HEK293 (cell line): Measurements from ENCODE around the gene ASNSD1.

Source experiments
- CTCF ChIA-PET: fragments of 350-600 bp; formaldehyde crosslinking; extraction: SDS; loops from one replicate; lab custom pipeline; 2021; ENCODE audit warnings: antibody characterized with exemption; lab: Yijun Ruan, JAX
- POLR2A ChIA-PET: fragments of 300-600 bp; formaldehyde crosslinking; extraction: SDS; loops from one replicate; lab custom pipeline; 2020; ENCODE audit warnings: antibody characterized with exemption, inconsistent platforms; lab: Yijun Ruan, JAX
- H3K27ac ChIP-seq: fragments of 200-500 bp; sonication (Bioruptor generic); 2 replicates; pipeline ENCODE4 v1.5.1; 2014; ENCODE audit warnings: low read depth, low read length, control low read depth, inconsistent platforms; ENCODE audit errors: extremely low read depth
- H3K36me3 ChIP-seq, 2 experiments: fragments of 200-500 bp in 1 of 2; sonication (Bioruptor generic) in 1 of 2; 1 replicate in 1 of 2; 2 replicates in 1 of 2; pipeline ENCODE4 v1.5.1; 2014 to 2017; ENCODE audit warnings: inconsistent platforms in 2 of 2, low read length in 2 of 2; ENCODE audit not compliant: control insufficient read depth in 2 of 2, insufficient read depth in 1 of 2
- H3K4me1 ChIP-seq: fragments of 200-500 bp; sonication (Bioruptor generic); 2 replicates; pipeline ENCODE4 v1.5.1; 2014; ENCODE audit warnings: mild to moderate bottlenecking, low read length, inconsistent platforms; ENCODE audit not compliant: control insufficient read depth, insufficient read depth
- H3K4me3 ChIP-seq: 2 replicates; pipeline ENCODE4 v1.5.1; 2011; ENCODE audit warnings: low read depth, mild to moderate bottlenecking, control low read depth, low read length, moderate library complexity
- H3K9me3 ChIP-seq: fragments of 200-500 bp; sonication (Bioruptor generic); 2 replicates; pipeline ENCODE4 v1.5.1; 2014; ENCODE audit warnings: low read depth, low read length, inconsistent platforms; ENCODE audit not compliant: control insufficient read depth, insufficient read depth
- AEBP2 ChIP-seq: fragments of 450-650 bp; formaldehyde crosslinking; IDR thresholded peaks from 2 replicates; pipeline ENCODE4 v1.5.1; 2016; ENCODE audit warnings: missing biosample characterization, missing genetic modification characterization, borderline replicate concordance
- HOXD13 ChIP-seq: sonication (generic); formaldehyde crosslinking; IDR thresholded peaks from 2 replicates; pipeline ENCODE4 v1.8.0; 2022; ENCODE audit warnings: missing genetic modification reagents, borderline replicate concordance
- MEIS1 ChIP-seq: sonication (generic); formaldehyde crosslinking; IDR thresholded peaks from 2 replicates; pipeline ENCODE4 v1.8.1; 2022; ENCODE audit warnings: missing genetic modification reagents, mild to moderate bottlenecking, borderline replicate concordance
- PBX3 ChIP-seq: sonication (generic); formaldehyde crosslinking; IDR thresholded peaks from 2 replicates; pipeline ENCODE4 v1.8.1; 2022; ENCODE audit warnings: mild to moderate bottlenecking, moderate library complexity, missing genetic modification reagents
- PRDM1 ChIP-seq: fragments of 450-650 bp; formaldehyde crosslinking; IDR thresholded peaks from 2 replicates; pipeline ENCODE4; 2016; ENCODE audit warnings: missing biosample characterization, missing genetic modification characterization
- SALL2 ChIP-seq: fragments of 450-650 bp; formaldehyde crosslinking; IDR thresholded peaks from 2 replicates; pipeline ENCODE4 v1.5.0; 2017; ENCODE audit warnings: missing biosample characterization, mild to moderate bottlenecking, missing genetic modification characterization, borderline replicate concordance
- TCF7L2 ChIP-seq: IDR thresholded peaks from 2 replicates; pipeline ENCODE4 v1.6.1; 2011; ENCODE audit warnings: low read depth, mild to moderate bottlenecking, inconsistent platforms, low read length, moderate library complexity, borderline replicate concordance
- ZBTB6 ChIP-seq: fragments of 450-650 bp; formaldehyde crosslinking; IDR thresholded peaks from 2 replicates; pipeline ENCODE4 v1.5.1; 2017; ENCODE audit warnings: missing biosample characterization, missing genetic modification characterization
- ZNF10 ChIP-seq: fragments of 450-650 bp; formaldehyde crosslinking; IDR thresholded peaks from 2 replicates; pipeline ENCODE4 v1.5.1; 2017; ENCODE audit warnings: missing biosample characterization, missing genetic modification characterization
- ZNF324 ChIP-seq: fragments of 450-650 bp; formaldehyde crosslinking; IDR thresholded peaks from 2 replicates; pipeline ENCODE4 v1.5.1; 2016; ENCODE audit warnings: missing biosample characterization, missing genetic modification characterization
- ZNF513 ChIP-seq: fragments of 450-650 bp; IDR thresholded peaks from 2 replicates; pipeline ENCODE4 v1.5.1; 2018; ENCODE audit warnings: missing biosample characterization, missing genetic modification characterization
- ZNF521 ChIP-seq: fragments of 450-650 bp; formaldehyde crosslinking; IDR thresholded peaks from 2 replicates; pipeline ENCODE4 v1.5.1; 2017; ENCODE audit warnings: missing biosample characterization, mild to moderate bottlenecking, missing genetic modification characterization
- ZNF529 ChIP-seq: fragments of 450-650 bp; formaldehyde crosslinking; IDR thresholded peaks from 2 replicates; pipeline ENCODE4 v1.5.1; 2017; ENCODE audit warnings: missing genetic modification characterization, missing biosample characterization; ENCODE audit not compliant: insufficient replicate concordance
- ZNF548 ChIP-seq: fragments of 450-650 bp; formaldehyde crosslinking; IDR thresholded peaks from 2 replicates; pipeline ENCODE4 v1.5.1; 2016; ENCODE audit warnings: missing biosample characterization, missing genetic modification characterization
- ZNF549 ChIP-seq: fragments of 450-650 bp; IDR thresholded peaks from 2 replicates; pipeline ENCODE4 v1.5.1; 2018; ENCODE audit warnings: missing biosample characterization, missing genetic modification characterization, mild to moderate bottlenecking, inconsistent platforms, moderate library complexity
- ZNF585B ChIP-seq: fragments of 450-650 bp; formaldehyde crosslinking; IDR thresholded peaks from 2 replicates; pipeline ENCODE4 v1.5.1; 2016; ENCODE audit warnings: missing biosample characterization, missing genetic modification characterization
- ZNF670 ChIP-seq: fragments of 450-650 bp; formaldehyde crosslinking; IDR thresholded peaks from 2 replicates; pipeline ENCODE4 v1.5.1; 2016; ENCODE audit warnings: missing biosample characterization, missing genetic modification characterization, low read depth
- ZNF768 ChIP-seq: fragments of 450-650 bp; formaldehyde crosslinking; IDR thresholded peaks from 2 replicates; pipeline ENCODE4 v1.5.1; 2018; ENCODE audit warnings: missing biosample characterization, mild to moderate bottlenecking, missing genetic modification characterization
- ZNF785 ChIP-seq: fragments of 450-650 bp; formaldehyde crosslinking; IDR thresholded peaks from 2 replicates; pipeline ENCODE4 v1.5.1; 2016; ENCODE audit warnings: missing biosample characterization, missing genetic modification characterization
- ZNF792 ChIP-seq: fragments of 450-650 bp; formaldehyde crosslinking; IDR thresholded peaks from 2 replicates; pipeline ENCODE4 v1.5.1; 2016; ENCODE audit warnings: missing biosample characterization, missing genetic modification characterization
- TF ChIP-seq, protein P1 (sequence below): fragments of 450-650 bp; IDR thresholded peaks from 2 replicates; pipeline ENCODE4 v1.5.1; 2018; ENCODE audit warnings: missing biosample characterization, mild to moderate bottlenecking, missing genetic modification characterization
- TF ChIP-seq, protein P2 (sequence below): fragments of 450-650 bp; formaldehyde crosslinking; IDR thresholded peaks from 2 replicates; pipeline ENCODE4 v1.5.1; 2016; ENCODE audit warnings: missing biosample characterization, missing genetic modification characterization
- TF ChIP-seq, protein P3 (sequence below): fragments of 450-650 bp; formaldehyde crosslinking; IDR thresholded peaks from 2 replicates; pipeline ENCODE4 v1.5.1; 2016; ENCODE audit warnings: missing biosample characterization, missing genetic modification characterization

Gene ASNSD1

DNA sequence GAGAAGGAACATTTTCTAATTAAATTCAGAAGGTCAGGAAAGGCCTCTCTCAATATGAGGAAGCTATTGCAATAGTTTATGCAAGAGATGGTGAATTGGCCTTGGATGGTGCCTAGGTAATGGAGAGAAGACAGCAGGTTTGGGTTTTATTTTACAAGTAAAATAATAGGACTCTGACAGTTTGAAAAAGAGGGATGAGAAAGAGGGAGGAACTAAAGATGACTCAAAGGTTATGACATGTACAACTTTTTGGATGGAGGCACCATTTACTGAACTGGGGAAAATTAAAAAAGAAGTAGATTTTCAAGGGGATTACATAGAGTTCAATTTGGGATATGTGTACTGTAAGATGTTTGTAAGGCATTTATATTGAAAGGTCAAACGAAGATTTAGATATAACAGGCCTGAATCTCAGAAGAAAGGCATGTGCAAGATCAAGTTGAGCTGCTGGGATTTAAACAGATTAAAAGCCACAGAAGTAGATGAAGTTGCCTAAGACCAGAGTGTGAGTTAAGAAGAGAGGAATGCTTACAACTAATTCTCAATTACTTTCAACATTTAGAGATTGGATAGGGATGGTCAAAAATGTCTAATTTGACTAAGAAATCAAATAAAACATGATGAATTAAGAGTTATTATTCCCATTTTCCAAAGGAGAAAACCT lies 12.3 kb upstream of the ASNSD1 start:
- H3K36me3 ChIP-seq = no peaks in the 10 kb centered on the region
- no peaks in the 10 kb centered on the region for H3K4me1 ChIP-seq
- no peak overlapping the region for H3K27ac ChIP-seq
- POLR2A ChIA-PET = no interaction called here
- no peak overlapping the region for H3K4me3 ChIP-seq
- TF ChIP-seq ZNF792 (tag by site-specific recombination) (no peak), PBX3 (CRISPR knock-in tag) (no peak), TCF7L2 (no peak), ZNF529 (tag by site-specific recombination) (no peak), HOXD13 (no peak), SALL2 (no peak), PRDM1 (tag by site-specific recombination) (no peak), ZNF324 (no peak), ZNF10 (tag by site-specific recombination) (no peak), MEIS1 (CRISPR knock-in tag) (no peak), ZNF785 (tag by site-specific recombination) (no peak), ZNF548 (tag by site-specific recombination) (no peak), ZNF513 (tag by site-specific recombination) (no peak)
- TF ChIP-seq, protein P1, sequence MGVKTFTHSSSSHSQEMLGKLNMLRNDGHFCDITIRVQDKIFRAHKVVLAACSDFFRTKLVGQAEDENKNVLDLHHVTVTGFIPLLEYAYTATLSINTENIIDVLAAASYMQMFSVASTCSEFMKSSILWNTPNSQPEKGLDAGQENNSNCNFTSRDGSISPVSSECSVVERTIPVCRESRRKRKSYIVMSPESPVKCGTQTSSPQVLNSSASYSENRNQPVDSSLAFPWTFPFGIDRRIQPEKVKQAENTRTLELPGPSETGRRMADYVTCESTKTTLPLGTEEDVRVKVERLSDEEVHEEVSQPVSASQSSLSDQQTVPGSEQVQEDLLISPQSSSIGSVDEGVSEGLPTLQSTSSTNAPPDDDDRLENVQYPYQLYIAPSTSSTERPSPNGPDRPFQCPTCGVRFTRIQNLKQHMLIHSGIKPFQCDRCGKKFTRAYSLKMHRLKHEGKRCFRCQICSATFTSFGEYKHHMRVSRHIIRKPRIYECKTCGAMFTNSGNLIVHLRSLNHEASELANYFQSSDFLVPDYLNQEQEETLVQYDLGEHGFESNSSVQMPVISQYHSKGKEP (tag by site-specific recombination) = no peak
- TF ChIP-seq, protein P2, sequence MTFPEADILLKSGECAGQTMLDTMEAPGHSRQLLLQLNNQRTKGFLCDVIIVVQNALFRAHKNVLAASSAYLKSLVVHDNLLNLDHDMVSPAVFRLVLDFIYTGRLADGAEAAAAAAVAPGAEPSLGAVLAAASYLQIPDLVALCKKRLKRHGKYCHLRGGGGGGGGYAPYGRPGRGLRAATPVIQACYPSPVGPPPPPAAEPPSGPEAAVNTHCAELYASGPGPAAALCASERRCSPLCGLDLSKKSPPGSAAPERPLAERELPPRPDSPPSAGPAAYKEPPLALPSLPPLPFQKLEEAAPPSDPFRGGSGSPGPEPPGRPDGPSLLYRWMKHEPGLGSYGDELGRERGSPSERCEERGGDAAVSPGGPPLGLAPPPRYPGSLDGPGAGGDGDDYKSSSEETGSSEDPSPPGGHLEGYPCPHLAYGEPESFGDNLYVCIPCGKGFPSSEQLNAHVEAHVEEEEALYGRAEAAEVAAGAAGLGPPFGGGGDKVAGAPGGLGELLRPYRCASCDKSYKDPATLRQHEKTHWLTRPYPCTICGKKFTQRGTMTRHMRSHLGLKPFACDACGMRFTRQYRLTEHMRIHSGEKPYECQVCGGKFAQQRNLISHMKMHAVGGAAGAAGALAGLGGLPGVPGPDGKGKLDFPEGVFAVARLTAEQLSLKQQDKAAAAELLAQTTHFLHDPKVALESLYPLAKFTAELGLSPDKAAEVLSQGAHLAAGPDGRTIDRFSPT (tag by site-specific recombination) = no peak
- no peaks in the 10 kb centered on the region for H3K9me3 ChIP-seq
- CTCF ChIA-PET = interaction anchor here (0.7 to 2.3 kb wide), 2 partner anchors 11 to 15 kb away, joined by 3 to 10 read pairs; partner anchors contain the start of gene ASNSD1

DNA sequence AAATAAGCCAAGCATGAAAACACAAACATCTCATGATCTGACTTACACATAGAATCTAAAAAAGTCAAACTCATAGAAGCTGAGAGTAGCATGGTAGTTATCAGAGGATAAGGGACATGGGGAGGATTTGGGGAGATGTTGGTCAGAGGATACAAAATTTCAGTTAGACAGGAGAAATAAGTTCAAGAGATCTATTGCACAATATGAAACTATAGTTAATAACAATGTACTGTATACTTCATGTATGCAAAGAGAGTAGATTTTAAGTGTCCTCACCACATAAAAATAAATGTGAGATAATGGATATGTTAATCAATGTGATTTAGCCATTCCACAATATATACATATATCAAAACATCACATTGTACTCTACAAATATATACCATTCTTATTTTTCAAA lies 10.0 kb upstream of the ASNSD1 start:
- no peak overlapping the region for H3K27ac ChIP-seq
- no peak overlapping the region for H3K4me3 ChIP-seq
- no peaks in the 10 kb centered on the region for H3K9me3 ChIP-seq
- H3K36me3 ChIP-seq = no peaks in the 10 kb centered on the region
- no peaks in the 10 kb centered on the region for H3K4me1 ChIP-seq
- ChIA-PET POLR2A (no interaction called here), CTCF (interaction anchor here (2.3 kb wide), 1 partner anchor 9 kb away, joined by 10 read pairs; the partner anchor contains the start of gene ASNSD1)
- no peak for TF ChIP-seq ZNF768
- TF ChIP-seq ZNF585B (tag by site-specific recombination) = no peak
- no peak for TF ChIP-seq ZNF521 (tag by site-specific recombination)
- no peak for TF ChIP-seq ZNF549 (tag by site-specific recombination)
- TF ChIP-seq, protein P3, sequence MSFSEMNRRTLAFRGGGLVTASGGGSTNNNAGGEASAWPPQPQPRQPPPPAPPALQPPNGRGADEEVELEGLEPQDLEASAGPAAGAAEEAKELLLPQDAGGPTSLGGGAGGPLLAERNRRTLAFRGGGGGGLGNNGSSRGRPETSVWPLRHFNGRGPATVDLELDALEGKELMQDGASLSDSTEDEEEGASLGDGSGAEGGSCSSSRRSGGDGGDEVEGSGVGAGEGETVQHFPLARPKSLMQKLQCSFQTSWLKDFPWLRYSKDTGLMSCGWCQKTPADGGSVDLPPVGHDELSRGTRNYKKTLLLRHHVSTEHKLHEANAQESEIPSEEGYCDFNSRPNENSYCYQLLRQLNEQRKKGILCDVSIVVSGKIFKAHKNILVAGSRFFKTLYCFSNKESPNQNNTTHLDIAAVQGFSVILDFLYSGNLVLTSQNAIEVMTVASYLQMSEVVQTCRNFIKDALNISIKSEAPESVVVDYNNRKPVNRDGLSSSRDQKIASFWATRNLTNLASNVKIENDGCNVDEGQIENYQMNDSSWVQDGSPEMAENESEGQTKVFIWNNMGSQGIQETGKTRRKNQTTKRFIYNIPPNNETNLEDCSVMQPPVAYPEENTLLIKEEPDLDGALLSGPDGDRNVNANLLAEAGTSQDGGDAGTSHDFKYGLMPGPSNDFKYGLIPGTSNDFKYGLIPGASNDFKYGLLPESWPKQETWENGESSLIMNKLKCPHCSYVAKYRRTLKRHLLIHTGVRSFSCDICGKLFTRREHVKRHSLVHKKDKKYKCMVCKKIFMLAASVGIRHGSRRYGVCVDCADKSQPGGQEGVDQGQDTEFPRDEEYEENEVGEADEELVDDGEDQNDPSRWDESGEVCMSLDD (tag by site-specific recombination) = no peak
- no peak for TF ChIP-seq AEBP2 (tag by site-specific recombination)
- TF ChIP-seq ZNF670 (tag by site-specific recombination) = no peak
- no peak for TF ChIP-seq ZBTB6 (tag by site-specific recombination)
